NCI-H524 treated with DMSO at 0.1 percent for 48 hours (cell line): ENCODE measurements around the gene NSD2.

Source experiments
- DNase-seq: peaks from one replicate; lab custom pipeline; 2025; lab: John Stamatoyannopoulos, UW

NSD2 gene

GRCh38 chr4:1864076-1865008 is 6.9 kb upstream of the NSD2 start:
- no peak for DNase-seq

GRCh38 chr4:1866189-1866661 is 5.0 kb upstream of the NSD2 start:
- no peak for DNase-seq

GRCh38 chr4:1868293-1868692 is 2.9 kb upstream of the NSD2 start:
- no peak for DNase-seq

- DNase-seq = no peak
These were observed 2.3 kb upstream of the NSD2 start for GRCh38 chr4:1868912-1869311.

- DNase-seq = no peak
These were observed 1.5 kb upstream of the NSD2 start for GRCh38 chr4:1869530-1870327.

GRCh38 chr4:1870328-1870577 is 940 bp upstream of the NSD2 start:
- DNase-seq = no peak

GRCh38 chr4:1871471-1872021 is 353 bp downstream of the NSD2 start:
- DNase-seq = no peak

GRCh38 chr4:1872870-1873269 is 1.7 kb downstream of the NSD2 start:
- DNase-seq = no peak

GRCh38 chr4:1873291-1873690 is 2.1 kb downstream of the NSD2 start:
- DNase-seq = no peak

- no peak for DNase-seq
These were observed 2.6 kb downstream of the NSD2 start for GRCh38 chr4:1873776-1874175.

GRCh38 chr4:1874201-1874600 is 3.0 kb downstream of the NSD2 start:
- DNase-seq = no peak

- DNase-seq = no peak
These were observed 8.3 kb downstream of the NSD2 start for GRCh38 chr4:1879485-1879884.

GRCh38 chr4:1880332-1880731 is 9.1 kb downstream of the NSD2 start:
- no peak for DNase-seq

- no peak for DNase-seq
These were observed 11.7 kb downstream of the NSD2 start for GRCh38 chr4:1882850-1883271.

- no peak for DNase-seq
These were observed 12.4 kb downstream of the NSD2 start for GRCh38 chr4:1883583-1883982.

GRCh38 chr4:1885414-1885813 is 14.2 kb downstream of the NSD2 start:
- no peak for DNase-seq

- no peak for DNase-seq
These were observed 15.9 kb downstream of the NSD2 start for GRCh38 chr4:1887052-1887451.

- no peak for DNase-seq
These were observed 19.9 kb downstream of the NSD2 start for GRCh38 chr4:1890979-1891570.

GRCh38 chr4:1895971-1896657 is 24.9 kb downstream of the NSD2 start:
- DNase-seq = no peak

- no peak for DNase-seq
These were observed 25.4 kb downstream of the NSD2 start for GRCh38 chr4:1896658-1896991.

GRCh38 chr4:1898007-1898406 is 26.8 kb downstream of the NSD2 start:
- DNase-seq = no peak

GRCh38 chr4:1898681-1899080 is 27.5 kb downstream of the NSD2 start:
- no peak for DNase-seq
